GM18502 (cell line): Measurements from ENCODE around the gene DGKB.
"Not testable (repeated sequence)": the region's sequence is repeated elsewhere in the genome, so short reads cannot be mapped to it uniquely, and the experiment has no call there.

Source experiments
- ATAC-seq: cut with Tn5 transposase; IDR thresholded peaks from one replicate; pipeline ENCODE4 v1.9.1; 2021; ENCODE audit warnings: mild to moderate bottlenecking; ENCODE audit not compliant: unreplicated experiment, poor library complexity

DGKB gene

DNA sequence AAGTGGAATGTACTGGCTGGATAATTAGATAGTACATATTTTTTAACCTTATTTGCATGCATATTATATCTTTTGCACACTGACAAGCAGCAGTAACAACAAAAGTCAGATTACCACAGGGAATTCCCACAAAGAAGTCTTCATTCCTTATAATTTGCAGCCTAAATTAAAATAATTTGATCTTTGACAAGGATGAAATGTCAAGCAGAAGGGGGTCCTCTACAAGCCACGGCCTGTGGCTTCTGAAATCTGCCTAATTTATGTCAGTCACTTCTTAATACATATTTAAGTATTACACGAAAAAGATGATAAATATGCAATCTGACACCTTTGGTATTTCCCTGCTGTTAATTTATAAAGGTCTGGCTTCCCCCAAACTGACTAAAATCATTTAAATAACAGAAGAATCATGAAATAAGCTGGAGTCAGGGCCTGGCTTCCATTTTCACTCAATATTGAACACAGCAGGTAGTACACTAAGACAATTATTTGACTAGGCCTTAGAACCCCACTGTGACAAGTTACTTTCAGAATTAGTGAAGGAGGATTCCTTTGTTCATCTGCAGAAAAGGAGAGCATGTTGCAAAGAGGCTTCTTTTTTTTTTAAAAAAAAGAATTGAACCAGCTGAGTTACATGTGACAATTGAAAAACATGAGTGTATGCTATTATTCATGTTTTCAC is 562.0 kb downstream of the DGKB start:
- no peak for ATAC-seq

GRCh38 chr7:14339861-14340260 is 562.7 kb downstream of the DGKB start:
- no peak for ATAC-seq

GRCh38 chr7:14336256-14336655 is 566.3 kb downstream of the DGKB start:
- no peak for ATAC-seq

DNA sequence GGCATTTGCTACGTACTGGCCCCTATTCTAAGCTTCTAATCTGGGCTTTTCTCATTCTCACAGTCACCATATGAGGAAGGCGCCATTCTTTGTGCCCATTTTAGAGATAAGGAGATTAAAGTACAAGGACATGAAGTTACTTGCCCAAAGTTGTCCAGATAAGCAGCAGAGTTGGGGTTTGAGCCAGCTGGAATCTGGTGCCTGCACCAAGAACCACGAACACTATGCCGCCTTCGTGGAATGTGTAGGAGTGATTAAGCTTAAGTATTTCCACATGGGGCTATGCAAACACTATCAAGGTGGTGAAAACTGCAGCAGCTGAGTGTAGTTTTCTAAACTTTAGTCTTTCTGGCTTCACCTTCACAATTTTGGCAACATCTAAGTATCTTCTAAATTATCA is 570.4 kb downstream of the DGKB start:
- ATAC-seq, result no peak

DNA sequence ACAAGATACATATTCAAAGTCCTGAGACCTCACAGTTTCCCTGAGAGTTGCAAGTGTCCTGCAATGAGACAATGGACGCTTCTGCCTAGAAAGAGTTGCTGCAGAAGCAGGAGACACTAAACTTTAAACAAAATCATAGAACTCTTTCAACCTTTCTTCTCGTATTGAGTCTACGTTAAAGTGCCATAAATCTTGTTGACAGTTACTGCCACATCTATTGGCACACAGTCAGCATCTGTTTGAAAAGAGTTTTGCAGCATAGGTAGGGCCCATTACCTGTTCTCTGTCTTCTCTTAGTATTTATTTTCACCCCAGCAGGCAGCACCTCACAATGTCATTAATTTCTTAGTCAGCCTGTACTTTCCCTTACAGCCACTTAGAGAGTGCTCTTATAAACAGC is 577.8 kb downstream of the DGKB start:
- no peak for ATAC-seq

DNA sequence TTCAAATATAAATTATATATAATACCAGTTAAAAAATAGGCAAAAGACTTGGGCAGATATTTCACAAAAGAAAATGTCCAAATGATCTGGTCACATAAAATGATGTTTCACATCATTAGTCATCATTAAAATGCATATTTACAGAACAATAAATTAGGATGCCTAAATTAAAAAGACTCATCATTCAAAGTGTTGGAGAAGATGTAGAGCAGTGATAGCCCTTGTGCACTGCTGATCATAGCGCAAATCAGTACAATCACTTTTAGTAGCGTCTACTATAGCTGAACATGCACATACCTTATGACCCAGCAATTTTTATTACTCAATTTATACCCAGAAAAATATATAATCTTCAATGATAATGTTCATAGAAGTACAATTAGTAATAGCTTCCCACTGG is 579.8 kb downstream of the DGKB start:
- no peak for ATAC-seq

- no peak for ATAC-seq
Observed at GRCh38 chr7:14321947-14322346, 580.6 kb downstream of the DGKB start.

GRCh38 chr7:14309432-14309831 is 593.1 kb downstream of the DGKB start:
- no peak for ATAC-seq

DNA sequence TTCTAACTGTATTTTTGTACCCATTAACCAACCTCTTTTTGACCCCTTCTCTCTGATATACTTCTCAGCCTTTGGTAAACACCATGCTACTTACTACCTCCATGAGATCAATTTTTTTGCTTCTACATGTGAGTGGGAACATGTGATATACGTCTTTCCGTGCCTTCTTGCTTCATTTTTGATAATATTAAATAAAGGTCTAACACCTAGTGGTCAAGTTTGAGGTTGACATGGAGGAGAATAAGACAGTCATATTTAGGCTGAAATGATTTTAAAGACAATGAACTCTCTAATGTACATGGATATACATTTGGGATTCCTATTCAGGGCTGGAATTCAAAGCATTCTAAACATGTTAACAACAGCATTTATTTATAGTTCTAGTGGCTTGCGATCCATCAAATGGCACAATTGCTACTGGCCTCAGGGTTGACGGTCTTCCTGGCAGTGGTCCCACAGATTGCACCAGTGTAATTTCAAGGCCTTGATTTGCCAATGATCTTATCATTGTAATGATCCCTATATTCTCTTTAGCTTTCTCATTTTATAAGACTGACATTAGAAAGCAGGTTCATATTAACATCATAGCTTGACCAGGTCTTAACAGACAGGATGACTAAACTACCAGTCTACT is 597.2 kb downstream of the DGKB start:
- ATAC-seq, result no peak

DNA sequence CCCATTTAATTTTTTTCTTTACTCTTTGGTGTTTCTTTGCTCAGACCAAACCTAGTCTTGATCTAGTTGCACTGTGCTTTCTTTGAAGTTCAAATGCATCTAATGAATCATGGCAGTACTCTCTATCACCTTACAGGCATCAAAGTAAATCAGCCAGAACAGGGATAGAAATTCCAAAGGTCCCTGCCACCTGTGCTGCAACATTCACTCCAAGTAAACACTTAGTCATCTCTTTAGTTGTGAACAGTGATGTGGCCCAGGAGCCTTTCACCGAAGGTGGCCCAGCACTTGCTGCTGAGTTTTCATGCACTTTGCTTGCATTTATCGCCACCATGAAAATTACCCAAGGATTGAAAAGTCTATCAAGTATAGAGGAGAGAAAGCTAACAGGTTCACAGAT is 599.0 kb downstream of the DGKB start:
- no peak for ATAC-seq

GRCh38 chr7:14294637-14295036 is 607.9 kb downstream of the DGKB start:
- ATAC-seq, result no peak

GRCh38 chr7:14293434-14293833 is 609.1 kb downstream of the DGKB start:
- no peak for ATAC-seq

- no peak for ATAC-seq
Observed at GRCh38 chr7:14292737-14293136, 609.8 kb downstream of the DGKB start.

GRCh38 chr7:14289957-14290356 is 612.6 kb downstream of the DGKB start:
- ATAC-seq, result no peak

DNA sequence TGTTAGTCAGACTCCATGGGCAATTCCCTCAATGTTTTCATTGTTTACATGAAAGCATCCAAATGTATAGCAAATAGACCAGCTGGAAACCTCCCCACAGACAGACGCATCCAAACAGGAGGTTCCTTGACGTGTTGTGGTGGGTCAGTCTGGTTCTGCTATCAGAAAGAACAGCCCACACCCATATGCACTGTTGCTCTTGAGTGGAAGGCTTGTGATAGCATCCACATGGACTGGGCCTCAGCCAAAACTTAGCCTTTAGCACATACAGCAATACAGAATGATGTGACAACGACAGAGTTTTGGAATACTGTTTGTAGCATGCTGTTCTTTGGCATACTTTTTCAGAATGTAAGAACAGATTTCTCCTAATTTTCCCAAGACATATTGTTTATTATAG is 613.9 kb downstream of the DGKB start:
- ATAC-seq, result no peak

DNA sequence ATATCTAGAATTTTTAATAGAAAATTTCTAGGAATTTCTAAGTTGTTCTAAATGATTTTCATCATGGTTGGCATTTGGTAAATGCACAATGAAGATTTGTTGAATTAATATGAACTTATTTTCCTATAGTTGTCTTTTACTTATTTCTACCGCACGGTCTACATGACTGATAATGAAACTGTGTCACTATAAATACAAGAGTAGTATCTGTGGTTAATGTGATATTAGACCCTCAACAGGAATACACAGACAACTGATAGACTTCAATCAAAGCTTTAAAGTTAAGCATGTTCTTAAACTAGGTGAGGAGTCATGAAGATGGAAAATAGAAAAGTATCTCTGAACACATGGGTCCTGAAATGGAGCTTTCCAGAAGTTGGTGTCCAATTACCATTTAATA is 615.2 kb downstream of the DGKB start:
- ATAC-seq, result no peak

GRCh38 chr7:14286036-14286435 is 616.5 kb downstream of the DGKB start:
- ATAC-seq, result no peak

DNA sequence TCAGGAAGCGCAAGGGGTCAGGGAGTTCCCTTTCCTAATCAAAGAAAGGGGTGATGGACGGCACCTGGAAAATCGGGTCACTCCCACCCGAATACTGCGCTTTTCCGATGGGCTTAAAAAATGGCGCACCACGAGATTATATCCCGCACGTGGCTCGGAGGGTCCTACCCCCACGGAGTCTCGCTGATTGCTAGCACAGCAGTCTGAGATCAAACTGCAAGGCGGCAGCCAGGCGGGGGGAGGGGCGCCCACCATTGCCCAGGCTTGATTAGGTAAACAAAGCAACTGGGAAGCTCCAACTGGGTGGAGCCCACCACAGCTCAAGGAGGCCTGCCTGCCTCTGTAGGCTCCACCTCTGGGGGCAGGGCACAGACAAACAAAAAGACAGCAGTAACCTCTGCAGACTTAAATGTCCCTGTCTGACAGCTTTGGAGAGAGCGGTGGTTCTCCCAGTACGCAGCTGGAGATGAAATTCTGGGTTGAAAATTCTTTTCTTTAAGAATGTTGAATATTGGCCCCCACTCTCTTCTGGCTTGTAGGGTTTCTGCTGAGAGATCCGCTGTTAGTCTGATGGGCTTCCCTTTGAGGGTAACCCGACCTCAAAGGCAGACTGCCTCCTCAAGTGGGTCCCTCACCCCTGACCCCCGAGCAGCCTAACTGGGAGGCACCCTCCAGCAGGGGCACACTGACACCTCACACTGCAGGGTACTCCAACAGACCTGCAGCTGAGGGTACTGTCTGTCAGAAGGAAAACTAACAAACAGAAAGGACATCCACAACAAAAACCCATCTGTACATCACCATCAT is 623.3 kb downstream of the DGKB start:
- ATAC-seq, result not testable (repeated sequence)

DNA sequence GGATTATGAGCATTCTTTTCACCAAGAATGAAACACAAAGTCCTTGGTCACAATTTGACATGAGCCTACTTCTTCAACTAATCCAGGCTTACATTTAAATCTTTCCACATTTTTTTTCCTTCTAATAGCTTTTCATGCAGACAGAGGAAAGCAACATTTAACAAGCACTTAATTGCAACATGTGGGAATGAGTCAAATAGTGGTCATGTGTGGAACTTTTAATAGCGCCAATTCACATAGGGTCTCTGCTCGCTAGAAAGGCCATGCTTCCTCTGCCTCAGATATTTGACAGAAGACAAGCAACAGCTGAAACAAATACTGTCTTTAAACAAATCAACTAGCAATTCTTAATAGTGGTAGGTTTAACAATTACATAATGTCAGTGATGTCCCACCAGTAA is 627.2 kb downstream of the DGKB start:
- no peak for ATAC-seq

GRCh38 chr7:14271441-14271840 is 631.1 kb downstream of the DGKB start:
- no peak for ATAC-seq

DNA sequence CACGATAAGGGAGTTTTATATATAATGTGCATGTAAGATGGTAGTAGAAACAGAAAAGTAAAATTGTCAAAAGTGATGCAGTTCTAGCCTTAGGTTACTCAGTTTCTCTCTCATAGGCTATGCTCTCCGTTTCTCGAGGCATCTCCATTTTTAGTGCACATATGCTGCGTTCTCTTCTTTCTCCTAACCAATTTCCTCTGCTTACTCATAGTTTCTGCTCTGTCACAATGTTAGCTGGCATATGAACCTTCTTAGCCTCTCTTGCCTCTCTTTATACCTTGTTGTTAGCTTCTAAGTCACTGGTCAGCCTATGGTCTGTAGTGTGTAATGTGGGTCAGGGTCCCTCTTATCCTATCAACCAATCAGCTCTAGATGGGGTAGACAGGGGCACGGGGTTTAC is 632.5 kb downstream of the DGKB start:
- ATAC-seq, result no peak

- no peak for ATAC-seq
Observed at GRCh38 chr7:14260011-14260410, 642.5 kb downstream of the DGKB start.
